HepG2 (cell line): Measurements from ENCODE around the gene MED10. TPM values are rescaled to one million over a fixed set of nuclear protein-coding genes. Genes with fewer than 3 reads are reported as not detected.

Source experiments
- ATAC-seq: fragments of 200-7000 bp; cut with Tn5 transposase; 3 replicates; pipeline ENCODE4 v1.9.1; 2020; ENCODE audit warnings: mild to moderate bottlenecking, moderate library complexity
- Bru-seq: library from RNA; stranded (reverse); fragments of 400-500 nt; gene quantifications from one replicate; lab custom pipeline; 2021; lab: Mats Ljungman, UMichigan
- BruChase-seq, 2 experiments: library from RNA; stranded (reverse); fragments of 400-500 nt; gene quantifications; one replicate each; lab custom pipeline; 2021; lab: Mats Ljungman, UMichigan
- BruUV-seq: library from RNA; stranded (reverse); fragments of 400-500 nt; replicated peaks from 2 replicates; lab custom pipeline; 2021; lab: Mats Ljungman, UMichigan
- CTCF ChIA-PET: fragments of 300-600 bp; formaldehyde crosslinking; extraction: SDS; loops from one replicate; lab custom pipeline; 2021; ENCODE audit warnings: low total read pairs, inconsistent platforms, low intra/inter-chr PET ratio; lab: Yijun Ruan, JAX
- POLR2A ChIA-PET: fragments of 350-600 bp; sonication (Branson Sonifier 250); formaldehyde crosslinking; loops from one replicate; lab custom pipeline; 2020; ENCODE audit warnings: antibody characterized with exemption, inconsistent platforms; lab: Yijun Ruan, JAX
- DNase-seq: peaks from one replicate; pipeline ENCODE4 v3.0.0-alpha.2; 2015; ENCODE audit warnings: low spot score
- FAIRE-seq: peaks from 3 replicates; lab custom pipeline; 2011; peaks lifted over from hg19 to GRCh38; lab: Jason Lieb, UNC
- H2AFZ ChIP-seq: one replicate; pipeline ENCODE4 v1.6.1; 2011; ENCODE audit warnings: low read length, inconsistent platforms
- H3K27ac ChIP-seq: fragments of 300-600 bp; 3 replicates; pipeline ENCODE4 v1.8.0; 2011; ENCODE audit warnings: mixed run types, mild to moderate bottlenecking, mixed read lengths, low read length, inconsistent platforms; ENCODE audit not compliant: insufficient read depth; ENCODE audit errors: extremely low read length
- H3K27me3 ChIP-seq, 2 experiments: fragments of 200-600 bp in 1 of 2; 2 replicates in 1 of 2; 3 replicates in 1 of 2; pipeline versions ENCODE4 v1.6.0 to v1.8.0; 2011; ENCODE audit warnings: low read length in 2 of 2, mild to moderate bottlenecking in 2 of 2, moderate library complexity in 2 of 2, inconsistent platforms in 1 of 2; ENCODE audit not compliant: insufficient read depth in 2 of 2, control insufficient read depth in 1 of 2
- H3K36me3 ChIP-seq, 2 experiments: fragments of 200-600 bp in 1 of 2; replicated peaks in 1 of 2; 2 replicates in 1 of 2; 3 replicates in 1 of 2; pipeline versions ENCODE4 v1.5.1 to v1.8.0; 2011; ENCODE audit warnings: low read length in 2 of 2, inconsistent platforms in 1 of 2; ENCODE audit not compliant: insufficient read depth in 2 of 2, control insufficient read depth in 1 of 2
- H3K4me1 ChIP-seq: 2 replicates; pipeline ENCODE4 v1.5.1; 2012; ENCODE audit warnings: low read length, inconsistent platforms; ENCODE audit not compliant: insufficient read depth
- H3K4me2 ChIP-seq: 2 replicates; pipeline ENCODE4 v1.6.0; 2011; ENCODE audit warnings: low read depth, low read length, inconsistent platforms
- H3K4me3 ChIP-seq, 3 experiments: fragments of 200-600 bp in 1 of 3; sonication (generic), shearing (Covaris generic) in 1 of 3; replicated peaks in 1 of 3; 2 replicates each; pipeline ENCODE4 v1.5.1; 2011 to 2016; ENCODE audit warnings: low read length in 3 of 3, inconsistent platforms in 2 of 3, low read depth in 2 of 3, mild to moderate bottlenecking in 2 of 3, control low read depth in 1 of 3, mixed read lengths in 1 of 3; ENCODE audit not compliant: insufficient read depth in 1 of 3
- H3K79me2 ChIP-seq: one replicate; pipeline ENCODE4 v1.6.1; 2011; ENCODE audit warnings: low read length, inconsistent platforms; ENCODE audit not compliant: insufficient read depth
- H3K9ac ChIP-seq: 2 replicates; pipeline ENCODE4 v1.6.0; 2011; ENCODE audit warnings: mild to moderate bottlenecking, low read depth, low read length, inconsistent platforms; ENCODE audit not compliant: insufficient read depth
- H3K9me3 ChIP-seq: 2 replicates; pipeline ENCODE4 v1.5.1; 2012; ENCODE audit warnings: mild to moderate bottlenecking, low read length
- H4K20me1 ChIP-seq: 2 replicates; pipeline ENCODE4 v1.6.0; 2011; ENCODE audit warnings: inconsistent platforms, mild to moderate bottlenecking, low read length, moderate library complexity; ENCODE audit not compliant: insufficient read depth
- ADNP ChIP-seq: sonication (generic); formaldehyde crosslinking; IDR thresholded peaks from 2 replicates; pipeline ENCODE4 v1.4.0; 2020; ENCODE audit warnings: missing genetic modification reagents
- BCL3 ChIP-seq: sonication (generic); formaldehyde crosslinking; IDR thresholded peaks from 2 replicates; pipeline ENCODE4 v1.5.1; 2020; ENCODE audit warnings: mild to moderate bottlenecking, missing genetic modification reagents, moderate library complexity
- JUN ChIP-seq: sonication (generic); formaldehyde crosslinking; IDR thresholded peaks from 2 replicates; pipeline ENCODE4 v1.4.0; 2020; ENCODE audit warnings: mild to moderate bottlenecking, missing genetic modification reagents
- MLX ChIP-seq: IDR thresholded peaks from 2 replicates; pipeline ENCODE4 v1.6.1; 2016
- MXD3 ChIP-seq: IDR thresholded peaks from 2 replicates; pipeline ENCODE4 v1.6.1; 2016; ENCODE audit warnings: mild to moderate bottlenecking, missing biosample characterization, missing genetic modification reagents
- SATB2 ChIP-seq: sonication (generic); formaldehyde crosslinking; IDR thresholded peaks from 2 replicates; pipeline ENCODE4 v1.5.0; 2020; ENCODE audit warnings: missing genetic modification reagents
- ZNF20 ChIP-seq: sonication (generic); formaldehyde crosslinking; IDR thresholded peaks from 2 replicates; pipeline ENCODE4 v1.4.0; 2020; ENCODE audit warnings: mild to moderate bottlenecking, moderate library complexity, missing genetic modification reagents
- ZNF230 ChIP-seq: sonication (generic); formaldehyde crosslinking; IDR thresholded peaks from 2 replicates; pipeline ENCODE4 v1.4.0; 2020; ENCODE audit warnings: mild to moderate bottlenecking, missing genetic modification reagents
- ZNF558 ChIP-seq: sonication (generic); formaldehyde crosslinking; IDR thresholded peaks from 2 replicates; pipeline ENCODE4 v1.9.0; 2022; ENCODE audit warnings: mild to moderate bottlenecking, missing genetic modification reagents, borderline replicate concordance
- ZNF616 ChIP-seq: sonication (generic); formaldehyde crosslinking; IDR thresholded peaks from 2 replicates; pipeline ENCODE4 v1.5.0; 2020; ENCODE audit warnings: low read depth, mild to moderate bottlenecking, missing genetic modification reagents
- ZSCAN12 ChIP-seq: sonication (generic); formaldehyde crosslinking; IDR thresholded peaks from 2 replicates; pipeline ENCODE4 v1.9.0; 2021; ENCODE audit warnings: mild to moderate bottlenecking, missing genetic modification reagents
- WGBS: methylation state at CpG from one replicate; pipeline ENCODE4 v1.1.6; 2017; ENCODE audit warnings: low lambda C conversion rate; 5-methylcytosine and 5-hydroxymethylcytosine counted together
- in situ Hi-C: cut with HindIII; loops from 2 replicates; pipeline ENCODE4 v1.10.0; 2017; ENCODE audit warnings: low pct_unique_long_range_greater_than_20kb; ENCODE audit not compliant: extremely low pct_ligation_motif_present
- intact Hi-C: fragments of 100-400 bp; cut with micrococcal nuclease; formaldehyde crosslinking; loops from one replicate; pipeline ENCODE4 v1.10.0; 2022; ENCODE audit not compliant: unreplicated experiment
- long read RNA-seq, 2 experiments: library from RNA in 1 of 2; library from polyadenylated mRNA in 1 of 2; stranded (forward) in 1 of 2; unstranded in 1 of 2; transcript quantifications; one replicate each; pipeline ENCODE4 v2.0.0, GENCODE V29; 2019 to 2022
- polyA minus RNA-seq, 3 experiments: library from RNA; depleted of rRNA, polyadenylated mRNA; stranded (reverse); fragments of >200 nt; gene quantifications; 2 replicates each; pipeline ENCODE4 v1.2.3, GENCODE V29; 2011; ENCODE audit warnings: low replicate concordance in 1 of 3
- polyA plus RNA-seq, 8 experiments: library from polyadenylated mRNA; depleted of rRNA in 3 of 8; stranded (reverse) in 7 of 8; unstranded in 1 of 8; fragments of >200 nt; fragmentation: Illumina TruSeq in 4 of 8; extraction: Trizol in 4 of 8; gene quantifications; 2 replicates each; pipeline versions ENCODE4 v1.2.1 to v1.2.3, GENCODE V29; 2011 to 2016; ENCODE audit warnings: low read depth in 4 of 8, missing spikeins in 1 of 8, mixed read lengths in 1 of 8; ENCODE audit not compliant: insufficient read depth in 1 of 8
- total RNA-seq, 5 experiments: library from RNA; depleted of rRNA; stranded (reverse); fragments of >200 nt; fragmentation: Illumina TruSeq; extraction: Trizol; gene quantifications; 2 replicates each; pipeline ENCODE4 v1.2.3, GENCODE V29; 2016; ENCODE audit warnings: low read depth in 1 of 5

The MED10 gene
- total RNA-seq (2016; rRNA removed; fragmentation: Illumina TruSeq; extraction: Trizol) (11.2 and 13.2 TPM in 2 replicates), polyA plus RNA-seq (2011; rRNA removed) (23.7 and 24.4 TPM in 2 replicates), polyA minus RNA-seq (2011; rRNA and poly(A)+ RNA removed; ENCODE audit: low replicate concordance) (7.4 and 12.3 TPM in 2 replicates), Bru-seq, nascent RNA (percentile 94 among the genes with signal in this experiment), BruChase-seq, experiment 1, labeled RNA remaining after a 6-hour chase (percentile 92 among the genes with signal in this experiment), BruChase-seq, experiment 2, labeled RNA remaining after a 2-hour chase (percentile 86 among the genes with signal in this experiment)
- total RNA-seq (2016; cell fraction: cytosol; rRNA removed; fragmentation: Illumina TruSeq; extraction: Trizol; ENCODE audit: low read depth), result 3.7 and 4.1 TPM in 2 replicates
- 10.9 and 11.7 TPM in 2 replicates for total RNA-seq (2016; cell fraction: insoluble cytoplasmic fraction; rRNA removed; fragmentation: Illumina TruSeq; extraction: Trizol)
- 7.8 and 8.2 TPM in 2 replicates for total RNA-seq (2016; cell fraction: membrane; rRNA removed; fragmentation: Illumina TruSeq; extraction: Trizol)
- total RNA-seq (2016; cell fraction: nucleus; rRNA removed; fragmentation: Illumina TruSeq; extraction: Trizol), result 13.7 and 13.9 TPM in 2 replicates
- 23.9 and 24.1 TPM in 2 replicates for polyA plus RNA-seq (2011; cell fraction: cytosol; rRNA removed)
- polyA plus RNA-seq (2011; cell fraction: nucleus; rRNA removed), result 26.0 and 30.0 TPM in 2 replicates
- 27.4 and 34.1 TPM in 2 replicates for polyA plus RNA-seq (2012)
- 9.0 and 10.1 TPM in 2 replicates for polyA plus RNA-seq (2016; cell fraction: cytosol; fragmentation: Illumina TruSeq; extraction: Trizol; ENCODE audit: low read depth)
- polyA plus RNA-seq (2016; cell fraction: insoluble cytoplasmic fraction; fragmentation: Illumina TruSeq; extraction: Trizol; ENCODE audit: low read depth), result 34.9 and 37.5 TPM in 2 replicates
- polyA plus RNA-seq (2016; cell fraction: membrane; fragmentation: Illumina TruSeq; extraction: Trizol; ENCODE audit: low read depth), result 10.9 and 13.7 TPM in 2 replicates
- 25.8 and 28.5 TPM in 2 replicates for polyA plus RNA-seq (2016; cell fraction: nucleus; fragmentation: Illumina TruSeq; extraction: Trizol; ENCODE audit: insufficient read depth, low read depth)
- polyA minus RNA-seq (2011; cell fraction: cytosol; rRNA and poly(A)+ RNA removed), result 5.0 and 5.5 TPM in 2 replicates
- 31.8 and 34.8 TPM in 2 replicates for polyA minus RNA-seq (2011; cell fraction: nucleus; rRNA and poly(A)+ RNA removed)
- long read RNA-seq, experiment 1, transcript MED10-201 (4 exons, 1,141 nt), result major isoform, 41 of 46 reads
- long read RNA-seq, experiment 1, partial matches to known transcripts, result 1 of 46 reads
- long read RNA-seq, experiment 1, other reads (novel, unspliced or antisense), result 3 of 46 reads
- long read RNA-seq, experiment 2, transcript MED10-201 (4 exons, 1,141 nt), result major isoform, 56 of 72 reads
- long read RNA-seq, experiment 2, partial matches to known transcripts, result 2 of 72 reads
- long read RNA-seq, experiment 2, other reads (novel, unspliced or antisense), result 14 of 72 reads

GRCh38 chr5:6377905-6378765 is at the start of gene MED10:
Gene MED10 (minus strand): TSS chr5:6378547. CDS start chr5:6378483, 64 bp downstream.
- in situ Hi-C loops, result loop anchor here (25.0 kb wide), 1 partner anchor 359 kb away; no protein-coding TSS in a partner anchor
- POLR2A ChIA-PET, result interaction anchor here (0.6 to 1.3 kb wide), 5 partner anchors 9 to 823 kb away, joined by 3 to 8 read pairs (median 3); no protein-coding TSS in a partner anchor
- H2AFZ ChIP-seq, result peak within 1 kb of the TSS; percentile 80
- peak within 1 kb of the TSS; percentile 88 for H3K4me2 ChIP-seq
- H4K20me1 ChIP-seq, result no peaks in the 10 kb centered on the region; the same call in 1 of the 2 replicates
- peaks cover 11 to 32% of the 10 kb centered on the region in 2 experiments for H3K36me3 ChIP-seq
- peak within 1 kb of the TSS; percentile 68 for H3K27ac ChIP-seq
- ATAC-seq, result peak; percentile 98
- peak; percentile 63 for FAIRE-seq
- peak within 1 kb of the TSS; percentile 85 to 99 (median 93) for H3K4me3 ChIP-seq
- CTCF ChIA-PET, result no interaction called here
- H3K79me2 ChIP-seq, result peaks cover 25% of the 10 kb centered on the region
- 0% methylated on average over 10 of the region's 60 CpGs for WGBS
- BruUV-seq, result TSS peak; percentile 51
- H3K9ac ChIP-seq, result peak within 1 kb of the TSS; percentile 88
- intact Hi-C loops, result no loop called here
- H3K27me3 ChIP-seq, result no peaks in the 10 kb centered on the region; a peak in 1 of 5 replicates
- H3K9me3 ChIP-seq, result no peaks in the 10 kb centered on the region
- peaks cover 27% of the 10 kb centered on the region for H3K4me1 ChIP-seq
- peak; percentile 87 for DNase-seq
- no peak for TF ChIP-seq SATB2 (CRISPR knock-in tag)
- peak; percentile 98 for TF ChIP-seq ZNF20 (CRISPR knock-in tag)
- TF ChIP-seq BCL3 (CRISPR knock-in tag), result 0 out of 2 replicates have a peak, but pooled peaks have one; percentile 7
- TF ChIP-seq ZNF558, result no peak
- TF ChIP-seq JUN (CRISPR knock-in tag), result no peak
- TF ChIP-seq ZSCAN12, result no peak
- 0 out of 2 replicates have a peak, but pooled peaks have one; percentile 64 for TF ChIP-seq MXD3 (CRISPR knock-in tag)
- no peak for TF ChIP-seq ADNP
- TF ChIP-seq MLX (CRISPR knock-in tag), result no peak
- TF ChIP-seq ZNF230, result peak; percentile 10; the same call in 1 of the 2 replicates
- TF ChIP-seq ZNF616 (CRISPR knock-in tag), result 0 out of 2 replicates have a peak, but pooled peaks have one; percentile 31
